Mammary epithelial cell (primary cell): Measurements from ENCODE around the gene BCDIN3D.
A peak's percentile ranks its signal among the peaks of the same experiment; 100 is the strongest.

ENCODE experiments used
- EZH2 ChIP-seq: IDR thresholded peaks from 2 replicates; pipeline ENCODE4 v1.6.1; 2012; ENCODE audit warnings: low read length, inconsistent platforms, borderline replicate concordance
- TF ChIP-seq, protein P1 (sequence below), 2 donors: IDR thresholded peaks in 1 of 2; conservative IDR thresholded peaks in 1 of 2; 2 replicates each; pipeline ENCODE4 v1.5.1; 2011 to 2012; ENCODE audit warnings: inconsistent platforms in 2 of 2, low read length in 2 of 2, mild to moderate bottlenecking in 2 of 2, control low read depth in 1 of 2, low read depth in 1 of 2; ENCODE audit not compliant: insufficient read depth in 1 of 2; ENCODE audit errors: extremely low read depth in 1 of 2

DNA sequence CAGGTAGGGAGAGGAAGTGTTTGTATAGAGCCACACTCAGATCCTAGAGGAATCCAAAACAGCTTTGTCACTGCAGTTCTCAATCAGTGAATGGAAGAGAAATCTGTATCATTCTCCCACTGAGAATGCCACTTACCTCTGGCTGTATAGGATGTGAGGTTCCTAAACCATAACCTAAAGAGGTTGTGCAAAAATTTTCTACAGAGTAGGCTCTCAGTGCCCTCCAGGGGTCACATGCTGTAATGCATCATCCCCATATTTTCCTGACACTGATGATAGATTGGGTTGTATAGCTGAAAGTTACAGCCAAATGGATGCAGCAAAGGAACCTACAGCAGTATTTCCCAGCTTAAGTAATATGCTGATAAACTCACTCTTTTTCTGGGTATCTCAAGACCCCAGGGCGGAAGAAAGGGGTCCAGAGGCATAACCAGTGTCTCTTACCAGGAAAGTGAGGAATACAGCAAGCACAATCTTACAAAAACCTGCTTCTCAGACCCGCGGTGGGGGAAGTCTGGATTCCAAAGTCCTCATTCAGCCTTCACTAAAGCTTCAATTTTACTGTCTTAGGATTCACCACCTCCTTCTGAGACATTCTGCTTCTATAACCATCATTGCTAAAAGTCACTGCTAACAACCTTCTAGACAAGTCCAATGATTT is 3.8 kb downstream of the BCDIN3D start:
- TF ChIP-seq, protein P1, sequence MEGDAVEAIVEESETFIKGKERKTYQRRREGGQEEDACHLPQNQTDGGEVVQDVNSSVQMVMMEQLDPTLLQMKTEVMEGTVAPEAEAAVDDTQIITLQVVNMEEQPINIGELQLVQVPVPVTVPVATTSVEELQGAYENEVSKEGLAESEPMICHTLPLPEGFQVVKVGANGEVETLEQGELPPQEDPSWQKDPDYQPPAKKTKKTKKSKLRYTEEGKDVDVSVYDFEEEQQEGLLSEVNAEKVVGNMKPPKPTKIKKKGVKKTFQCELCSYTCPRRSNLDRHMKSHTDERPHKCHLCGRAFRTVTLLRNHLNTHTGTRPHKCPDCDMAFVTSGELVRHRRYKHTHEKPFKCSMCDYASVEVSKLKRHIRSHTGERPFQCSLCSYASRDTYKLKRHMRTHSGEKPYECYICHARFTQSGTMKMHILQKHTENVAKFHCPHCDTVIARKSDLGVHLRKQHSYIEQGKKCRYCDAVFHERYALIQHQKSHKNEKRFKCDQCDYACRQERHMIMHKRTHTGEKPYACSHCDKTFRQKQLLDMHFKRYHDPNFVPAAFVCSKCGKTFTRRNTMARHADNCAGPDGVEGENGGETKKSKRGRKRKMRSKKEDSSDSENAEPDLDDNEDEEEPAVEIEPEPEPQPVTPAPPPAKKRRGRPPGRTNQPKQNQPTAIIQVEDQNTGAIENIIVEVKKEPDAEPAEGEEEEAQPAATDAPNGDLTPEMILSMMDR (conservative IDR thresholded peaks at IDR 0.05 in 1 of 2, IDR thresholded peaks at IDR 0.05 in 1 of 2; ENCODE audit: extremely low read depth in 1 of 2, insufficient read depth in 1 of 2, low read depth in 1 of 2, low read length in 2 of 2), result peak; percentile 76 to 96
- TF ChIP-seq EZH2, result no peak
